Neural crest cell (in vitro differentiated cells): ENCODE results near the gene PYGM. TPM values are rescaled to one million over a fixed set of nuclear protein-coding genes. Genes with fewer than 3 reads are reported as not detected.

ENCODE experiments used
- DNase-seq: peaks from one replicate; pipeline ENCODE4 v3.0.0; 2021; ENCODE audit warnings: low read depth, mixed read lengths, low spot score
- H3K27ac Mint-ChIP-seq: one replicate; pipeline ENCODE4 v1.8.0; 2021; ENCODE audit warnings: mild to moderate bottlenecking, mixed read lengths; ENCODE audit not compliant: unreplicated experiment
- H3K27me3 Mint-ChIP-seq: 2 replicates; pipeline ENCODE4 v1.8.0; 2021; ENCODE audit warnings: low read depth, mild to moderate bottlenecking, mixed read lengths
- H3K36me3 Mint-ChIP-seq: 2 replicates; pipeline ENCODE4 v1.8.0; 2021; ENCODE audit warnings: low read depth, mild to moderate bottlenecking, mixed read lengths
- H3K4me1 Mint-ChIP-seq: 2 replicates; pipeline ENCODE4 v1.8.0; 2021; ENCODE audit warnings: mixed read lengths
- H3K4me3 Mint-ChIP-seq: one replicate; pipeline ENCODE4 v1.8.0; 2021; ENCODE audit warnings: mild to moderate bottlenecking, mixed read lengths
- H3K9me3 Mint-ChIP-seq: 2 replicates; pipeline ENCODE4 v1.8.0; 2021; ENCODE audit warnings: mixed read lengths
- CTCF ChIP-seq: fragments of 200-600 bp; sonication (generic); conservative IDR thresholded peaks from 2 replicates; pipeline ENCODE4 v1.5.0; 2021; ENCODE audit warnings: antibody characterized with exemption, mild to moderate bottlenecking
- total RNA-seq: library from RNA; stranded (reverse); gene quantifications from 2 replicates; pipeline ENCODE4 v1.2.1, GENCODE V29; 2021

Gene PYGM
- total RNA-seq, 1 donor from 2014 or later: 1.2 TPM

GRCh38 chr11:64793271-64794160 is 33.7 kb upstream of the PYGM start:
- Mint-ChIP-seq H3K4me3 (no peak overlapping the region), H3K4me1 (no peaks in the 10 kb centered on the region), H3K27ac (no peak overlapping the region)

GRCh38 chr11:64792482-64792881 is 32.7 kb upstream of the PYGM start:
- H3K27me3 Mint-ChIP-seq: no peaks in the 10 kb centered on the region
- H3K27ac Mint-ChIP-seq: no peak overlapping the region
- TF ChIP-seq CTCF: no peak
- no peak overlapping the region for H3K4me3 Mint-ChIP-seq
- H3K9me3 Mint-ChIP-seq: no peaks in the 10 kb centered on the region
- no peaks in the 10 kb centered on the region for H3K4me1 Mint-ChIP-seq
- H3K36me3 Mint-ChIP-seq: no peaks in the 10 kb centered on the region
- no peak for DNase-seq

More at GRCh38 chr11:64793271-64794160, 33.7 kb upstream of the PYGM start:
- no peak for DNase-seq
- Mint-ChIP-seq H3K27me3 (no peaks in the 10 kb centered on the region), H3K9me3 (no peaks in the 10 kb centered on the region), H3K36me3 (no peaks in the 10 kb centered on the region)
- TF ChIP-seq CTCF: no peak

- Mint-ChIP-seq H3K27me3 (no peaks in the 10 kb centered on the region), H3K36me3 (no peaks in the 10 kb centered on the region), H3K4me1 (no peaks in the 10 kb centered on the region), H3K9me3 (no peaks in the 10 kb centered on the region), H3K27ac (no peak overlapping the region), H3K4me3 (no peak overlapping the region)
- DNase-seq: no peak
- TF ChIP-seq CTCF: no peak
Observed at GRCh38 chr11:64791781-64792291, 32.1 kb upstream of the PYGM start.

- Mint-ChIP-seq H3K4me1 (no peaks in the 10 kb centered on the region), H3K27me3 (no peaks in the 10 kb centered on the region), H3K4me3 (no peak overlapping the region), H3K36me3 (no peaks in the 10 kb centered on the region), H3K27ac (no peak overlapping the region), H3K9me3 (no peaks in the 10 kb centered on the region)
- no peak for DNase-seq
- no peak for TF ChIP-seq CTCF
Observed at GRCh38 chr11:64790205-64791095, 30.7 kb upstream of the PYGM start.

- H3K27ac Mint-ChIP-seq: no peak overlapping the region
- no peak overlapping the region for H3K4me3 Mint-ChIP-seq
- TF ChIP-seq CTCF: no peak
- no peak for DNase-seq
- H3K4me1 Mint-ChIP-seq: no peaks in the 10 kb centered on the region
- H3K27me3 Mint-ChIP-seq: no peaks in the 10 kb centered on the region
- no peaks in the 10 kb centered on the region for H3K9me3 Mint-ChIP-seq
- no peaks in the 10 kb centered on the region for H3K36me3 Mint-ChIP-seq
Observed at GRCh38 chr11:64789331-64790204, 29.8 kb upstream of the PYGM start.
